Measurements from ENCODE around the gene PALM. TPM values are rescaled to one million over a fixed set of nuclear protein-coding genes. Genes with fewer than 3 reads are reported as not detected.
A peak's percentile ranks its signal among the peaks of the same experiment; 100 is the strongest.

The PALM gene
- total RNA-seq, 4 donors from 2014 or later: 7.5 to 33.8 (median 21.6) TPM

- peaks cover 0 to 11% (median 0%) of the 10 kb centered on the region in 4 donors for H3K9me3 ChIP-seq
- H3K4me3 ChIP-seq: peak overlapping the region in 1 of 4 donors; percentile 55
- DNase-seq: no peak
- TF ChIP-seq, protein P1, sequence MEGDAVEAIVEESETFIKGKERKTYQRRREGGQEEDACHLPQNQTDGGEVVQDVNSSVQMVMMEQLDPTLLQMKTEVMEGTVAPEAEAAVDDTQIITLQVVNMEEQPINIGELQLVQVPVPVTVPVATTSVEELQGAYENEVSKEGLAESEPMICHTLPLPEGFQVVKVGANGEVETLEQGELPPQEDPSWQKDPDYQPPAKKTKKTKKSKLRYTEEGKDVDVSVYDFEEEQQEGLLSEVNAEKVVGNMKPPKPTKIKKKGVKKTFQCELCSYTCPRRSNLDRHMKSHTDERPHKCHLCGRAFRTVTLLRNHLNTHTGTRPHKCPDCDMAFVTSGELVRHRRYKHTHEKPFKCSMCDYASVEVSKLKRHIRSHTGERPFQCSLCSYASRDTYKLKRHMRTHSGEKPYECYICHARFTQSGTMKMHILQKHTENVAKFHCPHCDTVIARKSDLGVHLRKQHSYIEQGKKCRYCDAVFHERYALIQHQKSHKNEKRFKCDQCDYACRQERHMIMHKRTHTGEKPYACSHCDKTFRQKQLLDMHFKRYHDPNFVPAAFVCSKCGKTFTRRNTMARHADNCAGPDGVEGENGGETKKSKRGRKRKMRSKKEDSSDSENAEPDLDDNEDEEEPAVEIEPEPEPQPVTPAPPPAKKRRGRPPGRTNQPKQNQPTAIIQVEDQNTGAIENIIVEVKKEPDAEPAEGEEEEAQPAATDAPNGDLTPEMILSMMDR (IDR thresholded peaks at IDR 0.05): no peak
- TF ChIP-seq POLR2A (IDR thresholded peaks at IDR 0.05): no peak
- peaks cover 0 to 16% of the 10 kb centered on the region in 2 donors for H3K27me3 ChIP-seq
- H3K4me1 ChIP-seq: peaks cover 0 to 5% (median 3%) of the 10 kb centered on the region in 4 donors
- H3K36me3 ChIP-seq: no peaks in the 10 kb centered on the region
- H3K27ac ChIP-seq: peak overlapping the region in 3 of 4 donors; percentile 46 to 77 (median 70)
Measured at GRCh38 chr19:710767-711166, 2.0 kb downstream of the PALM start.

DNA sequence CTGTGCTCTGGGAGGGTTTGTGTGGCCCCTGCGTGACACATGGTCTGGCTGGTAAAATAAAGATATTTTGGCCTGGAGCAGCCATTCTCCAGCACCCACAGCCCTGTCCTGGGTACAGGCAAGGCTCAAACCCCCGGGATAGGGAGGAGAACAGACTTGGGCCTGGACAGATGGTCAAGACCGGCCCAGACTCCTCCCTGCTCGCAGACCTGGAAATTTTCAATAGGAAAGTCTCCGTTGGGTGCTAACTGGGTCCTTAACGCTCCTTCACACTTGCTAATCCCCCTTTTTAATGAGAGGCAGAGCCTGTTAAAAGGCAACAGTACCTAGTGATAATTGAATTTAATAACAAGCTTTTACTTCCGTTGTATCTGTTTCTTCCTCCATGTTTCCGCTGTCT is 2.5 kb downstream of the PALM start:
- Histone ChIP-seq H3K9me3 (peaks cover 0 to 13% (median 0%) of the 10 kb centered on the region in 4 donors), H3K27me3 (peaks cover 0 to 16% of the 10 kb centered on the region in 2 donors), H3K4me1 (peaks cover 0 to 5% (median 3%) of the 10 kb centered on the region in 4 donors), H3K36me3 (no peaks in the 10 kb centered on the region), H3K4me3 (no peak overlapping the region), H3K27ac (no peak overlapping the region)
- no peak for TF ChIP-seq POLR2A (IDR thresholded peaks at IDR 0.05)
- TF ChIP-seq, protein P1 (IDR thresholded peaks at IDR 0.05): no peak
- no peak for DNase-seq

- Histone ChIP-seq H3K9me3 (peaks cover 0 to 7% (median 0%) of the 10 kb centered on the region in 4 donors), H3K4me1 (no peaks in the 10 kb centered on the region), H3K4me3 (no peak overlapping the region), H3K27ac (no peak overlapping the region), H3K27me3 (peaks cover 0 to 12% of the 10 kb centered on the region in 2 donors), H3K36me3 (no peaks in the 10 kb centered on the region)
- no peak for DNase-seq
- TF ChIP-seq, protein P1 (IDR thresholded peaks at IDR 0.05): no peak
- TF ChIP-seq POLR2A (IDR thresholded peaks at IDR 0.05): no peak
Measured at GRCh38 chr19:715347-715746, 6.6 kb downstream of the PALM start.

GRCh38 chr19:718251-718951 is 9.7 kb downstream of the PALM start:
- no peak for TF ChIP-seq POLR2A (IDR thresholded peaks at IDR 0.05)
- TF ChIP-seq, protein P1 (IDR thresholded peaks at IDR 0.05): no peak
- Histone ChIP-seq H3K4me3 (no peak overlapping the region), H3K36me3 (no peaks in the 10 kb centered on the region), H3K27me3 (peaks cover 0 to 12% of the 10 kb centered on the region in 2 donors), H3K27ac (peak overlapping the region in 1 of 4 donors; percentile 49), H3K9me3 (peaks cover 0 to 7% (median 0%) of the 10 kb centered on the region in 4 donors), H3K4me1 (peaks cover 0 to 10% (median 4%) of the 10 kb centered on the region in 4 donors)
- no peak for DNase-seq

GRCh38 chr19:718991-719512 is 10.3 kb downstream of the PALM start:
- H3K27ac ChIP-seq: peak overlapping the region in 2 of 4 donors; percentile 49 to 50
- peaks cover 0 to 12% of the 10 kb centered on the region in 2 donors for H3K27me3 ChIP-seq

More at GRCh38 chr19:718991-719512, 10.3 kb downstream of the PALM start:
- TF ChIP-seq, protein P1 (IDR thresholded peaks at IDR 0.05): no peak
- TF ChIP-seq POLR2A (IDR thresholded peaks at IDR 0.05): no peak
- peak overlapping the region in 1 of 4 donors; percentile 13 for H3K4me3 ChIP-seq
- peaks cover 0 to 10% (median 4%) of the 10 kb centered on the region in 4 donors for H3K4me1 ChIP-seq
- H3K36me3 ChIP-seq: no peaks in the 10 kb centered on the region
- no peak for DNase-seq
- peaks cover 0 to 7% (median 0%) of the 10 kb centered on the region in 4 donors for H3K9me3 ChIP-seq
